Caki2 (cell line): ENCODE results near the gene WSCD2. TPM values are rescaled to one million over a fixed set of nuclear protein-coding genes. Genes with fewer than 3 reads are reported as not detected.

ENCODE experiments used
- DNase-seq: peaks from one replicate; pipeline ENCODE4 v3.0.0-alpha.2; 2015; ENCODE audit warnings: low read depth
- in situ Hi-C: cut with HindIII; loops from 2 replicates; pipeline ENCODE4 v1.10.0; 2016; ENCODE audit warnings: low sequenced_read_pairs, low pct_unique_long_range_greater_than_20kb, mixed read lengths
- total RNA-seq: library from RNA; depleted of rRNA; stranded (reverse); fragments of >200 nt; shearing (Covaris generic); gene quantifications from 2 replicates; pipeline ENCODE4 v1.2.3, GENCODE V29; 2014; ENCODE audit warnings: low replicate concordance

WSCD2 gene
- total RNA-seq, 1 experiment from 2014 or later = not detected

- in situ Hi-C loops = no loop called here
- DNase-seq = no peak
These were observed 136.4 kb downstream of the WSCD2 start for GRCh38 chr12:108265505-108265904.

- DNase-seq = no peak
- in situ Hi-C loops = no loop called here
These were observed 137.0 kb downstream of the WSCD2 start for GRCh38 chr12:108266131-108266530.

DNA sequence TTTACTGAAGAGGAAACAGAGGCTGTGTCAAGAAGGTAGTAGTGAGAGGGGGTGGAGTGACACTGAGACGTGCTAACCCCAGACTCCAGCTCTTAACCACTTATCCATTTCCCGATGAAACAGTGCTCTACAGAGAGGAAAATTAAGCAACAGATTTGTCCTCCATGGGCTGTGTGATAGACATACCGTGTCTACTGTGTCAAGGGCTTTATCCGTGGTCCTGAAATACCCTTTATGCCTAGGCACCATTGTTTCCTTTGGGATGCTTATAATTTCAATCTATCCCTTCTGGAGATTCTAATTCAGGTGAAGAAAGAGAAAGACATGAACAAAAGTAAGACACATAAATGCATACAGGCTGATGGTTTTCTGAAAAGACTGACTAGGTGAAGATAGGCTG is 138.4 kb downstream of the WSCD2 start:
- in situ Hi-C loops = no loop called here
- no peak for DNase-seq

- no peak for DNase-seq
- in situ Hi-C loops = no loop called here
These were observed 139.3 kb downstream of the WSCD2 start for GRCh38 chr12:108268397-108268796.

DNA sequence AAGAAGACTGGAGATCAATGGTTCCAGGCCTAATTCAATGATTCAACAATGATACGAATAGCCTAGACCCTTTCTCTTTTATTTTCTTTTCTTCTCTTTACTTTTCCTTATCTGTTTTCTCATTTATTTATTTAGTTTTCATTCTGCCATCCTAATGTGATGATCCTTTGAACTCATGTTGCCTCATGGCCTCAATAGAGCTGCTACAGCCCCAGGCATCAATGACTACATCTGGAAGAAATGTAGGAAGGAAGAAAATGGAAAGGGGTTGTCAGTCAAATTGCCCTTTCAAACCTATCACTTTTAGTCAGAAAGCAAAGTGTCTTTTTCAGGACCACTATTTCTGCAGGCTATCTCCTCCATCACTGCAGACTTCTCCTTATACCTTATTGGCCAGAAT is 140.1 kb downstream of the WSCD2 start:
- in situ Hi-C loops = no loop called here

GRCh38 chr12:108270035-108270848 is 141.2 kb downstream of the WSCD2 start:
- no peak for DNase-seq
- in situ Hi-C loops = no loop called here

More for the DNA sequence above, 140.1 kb downstream of the WSCD2 start:
- DNase-seq = no peak

DNA sequence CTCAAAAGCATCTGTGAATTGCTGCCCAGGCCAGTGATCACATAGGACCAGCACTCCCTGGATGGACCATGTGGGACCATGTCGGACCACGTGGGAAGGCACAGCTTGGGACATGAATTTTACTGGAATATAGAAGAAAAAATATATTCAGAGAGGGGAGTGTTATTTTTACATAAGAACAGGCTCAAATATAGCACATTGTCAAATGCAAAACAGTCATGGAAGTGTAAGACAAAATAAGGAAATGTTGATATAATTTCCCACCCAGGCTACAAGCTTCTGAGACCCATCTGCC is 141.7 kb downstream of the WSCD2 start:
- DNase-seq = no peak
- in situ Hi-C loops = no loop called here

DNA sequence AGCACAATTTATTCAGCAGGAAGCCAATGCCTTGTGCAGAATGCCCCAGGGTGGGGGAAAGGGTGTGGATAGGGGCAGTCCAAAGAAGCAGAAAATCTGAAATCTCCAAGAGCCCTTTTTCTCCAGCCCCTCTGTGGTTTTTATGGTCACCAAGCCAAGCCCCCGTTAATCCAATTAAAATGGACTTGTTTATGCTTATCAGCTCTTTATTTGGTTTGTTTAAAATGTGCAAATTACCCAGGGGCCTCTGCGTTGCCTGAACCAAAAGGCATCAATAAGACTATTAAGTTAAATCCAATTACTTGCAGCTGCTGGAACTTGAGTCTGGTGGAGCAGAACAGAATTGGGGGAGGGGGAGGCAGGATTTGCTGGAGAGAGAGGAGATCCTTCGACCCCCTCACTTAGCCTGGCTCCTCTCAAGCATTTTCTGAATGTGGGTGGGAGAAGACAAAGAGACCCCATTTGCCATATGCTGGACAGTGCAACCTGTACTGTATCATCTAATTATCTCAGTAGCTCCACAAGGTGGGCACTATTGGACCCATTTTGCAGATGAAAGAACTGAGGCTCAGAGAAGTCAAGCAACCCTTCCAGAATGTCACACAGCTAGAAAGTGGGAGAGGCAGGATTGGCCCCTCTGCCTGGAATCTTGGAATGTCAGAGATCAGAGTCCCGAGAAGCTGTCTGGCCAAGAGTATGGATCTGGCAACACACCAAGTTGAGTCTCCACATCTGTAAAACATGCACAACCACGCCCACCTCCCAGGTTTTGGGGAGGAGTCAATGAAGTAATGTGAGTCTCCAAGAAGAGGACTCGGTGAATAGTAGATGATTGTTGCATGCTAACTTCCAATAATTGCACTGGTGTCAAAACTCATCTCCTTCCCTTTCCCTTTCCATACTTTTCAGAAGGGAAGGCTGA is 143.1 kb downstream of the WSCD2 start:
- DNase-seq = no peak
- in situ Hi-C loops = no loop called here

GRCh38 chr12:108273217-108273616 is 144.1 kb downstream of the WSCD2 start:
- no peak for DNase-seq
- in situ Hi-C loops = no loop called here

DNA sequence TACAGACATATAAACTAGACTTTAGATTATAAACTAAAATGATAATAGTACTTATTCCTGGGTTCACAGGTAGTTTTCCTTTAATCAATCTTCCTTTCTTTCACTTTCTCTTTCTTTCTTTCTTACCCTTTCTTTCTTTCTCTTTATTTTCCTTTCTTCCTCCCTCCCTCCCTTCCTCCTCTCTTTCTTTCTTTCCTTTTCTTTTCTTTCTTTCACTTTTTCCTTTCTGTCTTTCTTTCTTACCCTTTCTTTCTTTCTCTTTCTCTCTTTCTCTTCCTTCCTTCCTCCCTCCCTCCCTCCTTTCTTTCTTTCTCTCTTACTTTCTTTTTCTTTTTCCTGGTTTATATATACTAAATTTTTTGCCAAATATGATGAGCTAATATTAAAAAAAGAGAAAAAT is 148.5 kb downstream of the WSCD2 start:
- no peak for DNase-seq
- in situ Hi-C loops = no loop called here

GRCh38 chr12:108282160-108282559 is 153.1 kb downstream of the WSCD2 start:
- no peak for DNase-seq
- in situ Hi-C loops = no loop called here

- no peak for DNase-seq
- in situ Hi-C loops = no loop called here
These were observed 153.6 kb downstream of the WSCD2 start for GRCh38 chr12:108282676-108283075.

- no peak for DNase-seq
- in situ Hi-C loops = no loop called here
These were observed 155.1 kb downstream of the WSCD2 start for GRCh38 chr12:108284163-108284562.

- no peak for DNase-seq
- in situ Hi-C loops = no loop called here
These were observed 155.9 kb downstream of the WSCD2 start for GRCh38 chr12:108285016-108285415.

DNA sequence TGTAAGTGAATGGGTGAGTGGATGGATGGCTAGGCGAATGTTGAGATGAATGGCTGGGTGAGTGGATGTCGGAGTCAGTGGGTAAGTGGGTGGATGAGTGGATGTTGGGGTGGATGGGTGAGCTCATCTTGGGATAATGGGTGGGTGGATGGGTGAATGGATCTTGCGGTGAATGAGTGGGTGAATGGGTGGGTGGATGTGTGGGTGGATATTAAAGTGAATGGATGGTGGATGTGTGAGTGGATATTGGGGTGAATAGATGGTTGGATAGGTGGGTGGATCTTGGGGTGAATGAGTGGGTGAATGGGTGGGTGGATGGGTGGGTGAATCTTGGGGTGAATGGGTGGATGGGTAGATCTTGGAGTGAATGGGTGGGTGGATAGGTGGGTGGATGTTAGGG is 158.1 kb downstream of the WSCD2 start:
- no peak for DNase-seq
- in situ Hi-C loops = no loop called here

- no peak for DNase-seq
- in situ Hi-C loops = no loop called here
These were observed 160.5 kb downstream of the WSCD2 start for GRCh38 chr12:108289350-108290161.

DNA sequence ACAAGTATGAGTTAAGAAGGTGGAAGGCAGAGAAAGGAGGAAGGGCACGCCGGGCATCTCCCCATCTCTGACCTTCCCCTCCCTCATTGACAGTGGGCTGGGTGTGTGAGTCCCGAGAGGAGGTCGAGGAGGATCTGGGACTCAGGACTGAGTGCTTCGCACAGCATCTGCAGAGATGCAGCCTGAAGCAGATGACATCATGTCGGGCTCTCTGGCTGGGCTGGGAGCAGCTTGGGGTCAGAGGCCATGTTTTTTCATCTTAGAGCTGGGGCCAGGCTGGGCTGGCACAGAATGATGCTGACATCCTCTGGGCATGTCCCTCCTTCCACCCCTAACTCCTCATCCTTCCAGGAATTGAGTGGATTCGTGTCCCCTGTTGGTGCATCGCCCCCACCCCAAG is 166.6 kb downstream of the WSCD2 start:
- no peak for DNase-seq
- in situ Hi-C loops = no loop called here

GRCh38 chr12:108296945-108297344 is 167.9 kb downstream of the WSCD2 start:
- in situ Hi-C loops = no loop called here
- no peak for DNase-seq

DNA sequence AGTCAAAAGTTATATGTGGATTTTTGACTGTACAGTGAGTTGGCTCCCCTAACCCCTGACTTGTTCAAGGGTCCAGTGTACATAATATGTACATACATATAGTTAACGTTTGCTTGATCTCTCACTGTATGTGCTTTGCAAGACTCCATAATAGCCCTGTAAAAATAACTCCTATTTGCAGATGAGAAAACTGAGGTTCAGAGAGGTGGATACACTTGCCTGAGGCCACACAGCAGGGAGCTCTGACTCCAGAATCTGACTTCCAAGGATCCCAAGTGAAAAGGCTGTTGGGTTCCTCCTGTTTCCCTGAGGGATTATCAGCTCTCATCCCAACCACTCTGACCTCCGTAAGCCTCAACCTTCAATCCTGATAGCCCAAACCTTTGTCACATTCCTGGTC is 168.3 kb downstream of the WSCD2 start:
- no peak for DNase-seq
- in situ Hi-C loops = no loop called here
